Hypothalamus (tissue), 51 donors: ENCODE results near the gene GAPDH.
"Not testable (repeated sequence)": the region's sequence is repeated elsewhere in the genome, so short reads cannot be mapped to it uniquely, and the experiment has no call there.

Source experiments
- DNase-seq, 51 donors: peaks; one replicate each; lab custom pipeline; 2025; lab: John Stamatoyannopoulos, UW

Gene GAPDH

DNA sequence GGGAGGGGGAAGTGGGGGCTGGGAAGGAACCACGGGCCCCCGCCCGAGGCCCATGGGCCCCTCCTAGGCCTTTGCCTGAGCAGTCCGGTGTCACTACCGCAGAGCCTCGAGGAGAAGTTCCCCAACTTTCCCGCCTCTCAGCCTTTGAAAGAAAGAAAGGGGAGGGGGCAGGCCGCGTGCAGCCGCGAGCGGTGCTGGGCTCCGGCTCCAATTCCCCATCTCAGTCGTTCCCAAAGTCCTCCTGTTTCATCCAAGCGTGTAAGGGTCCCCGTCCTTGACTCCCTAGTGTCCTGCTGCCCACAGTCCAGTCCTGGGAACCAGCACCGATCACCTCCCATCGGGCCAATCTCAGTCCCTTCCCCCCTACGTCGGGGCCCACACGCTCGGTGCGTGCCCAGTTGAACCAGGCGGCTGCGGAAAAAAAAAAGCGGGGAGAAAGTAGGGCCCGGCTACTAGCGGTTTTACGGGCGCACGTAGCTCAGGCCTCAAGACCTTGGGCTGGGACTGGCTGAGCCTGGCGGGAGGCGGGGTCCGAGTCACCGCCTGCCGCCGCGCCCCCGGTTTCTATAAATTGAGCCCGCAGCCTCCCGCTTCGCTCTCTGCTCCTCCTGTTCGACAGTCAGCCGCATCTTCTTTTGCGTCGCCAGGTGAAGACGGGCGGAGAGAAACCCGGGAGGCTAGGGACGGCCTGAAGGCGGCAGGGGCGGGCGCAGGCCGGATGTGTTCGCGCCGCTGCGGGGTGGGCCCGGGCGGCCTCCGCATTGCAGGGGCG is at the start of gene GAPDH:
Gene GAPDH, plus strand, starts transcription at position 595 of the 772 bp plus-strand sequence. CDS start 316 bp downstream, outside the sequence.
- peak; percentile 78 to 98 (median 95) for DNase-seq

DNA sequence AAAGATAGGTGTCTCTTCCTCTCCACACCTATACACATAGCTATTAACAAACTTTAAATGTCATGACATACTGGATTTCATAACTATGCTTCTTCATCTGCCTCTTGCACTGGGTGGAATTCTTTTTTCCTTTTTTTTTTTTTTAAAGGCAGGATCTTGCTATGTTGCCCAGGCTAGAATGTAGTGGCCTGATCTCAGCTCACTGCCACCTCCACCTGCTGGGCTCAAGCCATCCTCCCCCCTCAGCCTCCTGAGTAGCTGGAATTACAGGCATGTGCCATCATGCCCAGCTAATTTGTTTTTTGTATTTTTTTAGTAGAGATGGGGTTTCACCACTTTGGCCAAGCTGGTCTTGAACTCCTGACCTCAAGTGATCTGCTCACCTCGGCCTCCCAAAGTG is 46.1 kb upstream of the GAPDH start:
- no peak for DNase-seq

DNA sequence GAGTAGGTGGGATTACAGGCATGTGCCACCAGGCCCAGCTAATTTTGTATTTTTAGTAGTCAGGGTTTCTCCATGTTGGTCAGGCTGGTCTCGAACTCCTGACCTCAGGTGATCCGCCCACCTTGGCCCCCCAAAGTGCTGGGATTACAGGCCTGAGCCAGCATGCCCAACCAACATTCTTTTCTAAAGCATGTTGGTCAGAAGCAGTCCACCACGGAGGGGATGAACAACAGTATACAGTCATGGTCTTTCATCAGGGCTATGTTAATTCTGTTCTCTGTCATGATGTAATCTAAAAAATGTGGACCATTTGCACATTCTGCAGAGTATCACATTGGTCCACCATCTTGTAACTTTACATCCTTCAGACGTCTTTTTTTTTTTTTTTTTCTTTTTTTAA is 44.9 kb upstream of the GAPDH start:
- DNase-seq, result no peak

DNA sequence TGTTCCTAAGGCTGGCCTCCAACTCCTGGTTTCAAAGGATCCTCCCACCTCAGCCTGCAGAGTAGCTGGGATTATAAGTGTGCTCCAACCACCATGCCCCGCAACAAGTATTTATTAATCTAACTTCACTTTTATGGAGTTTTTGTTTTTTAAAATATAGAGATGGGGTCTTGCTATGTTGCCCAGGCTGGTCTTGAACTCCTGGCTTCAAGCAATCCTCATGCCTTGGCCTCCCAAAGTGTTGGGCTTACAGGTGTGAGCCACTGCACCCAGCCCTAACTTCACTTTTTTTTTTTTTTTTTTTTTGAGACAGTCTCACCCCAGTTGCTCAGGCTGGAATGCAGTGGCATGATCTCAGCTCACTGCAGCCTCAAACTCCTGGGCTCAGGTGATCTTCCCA is 43.6 kb upstream of the GAPDH start:
- DNase-seq, result not testable (repeated sequence)

DNA sequence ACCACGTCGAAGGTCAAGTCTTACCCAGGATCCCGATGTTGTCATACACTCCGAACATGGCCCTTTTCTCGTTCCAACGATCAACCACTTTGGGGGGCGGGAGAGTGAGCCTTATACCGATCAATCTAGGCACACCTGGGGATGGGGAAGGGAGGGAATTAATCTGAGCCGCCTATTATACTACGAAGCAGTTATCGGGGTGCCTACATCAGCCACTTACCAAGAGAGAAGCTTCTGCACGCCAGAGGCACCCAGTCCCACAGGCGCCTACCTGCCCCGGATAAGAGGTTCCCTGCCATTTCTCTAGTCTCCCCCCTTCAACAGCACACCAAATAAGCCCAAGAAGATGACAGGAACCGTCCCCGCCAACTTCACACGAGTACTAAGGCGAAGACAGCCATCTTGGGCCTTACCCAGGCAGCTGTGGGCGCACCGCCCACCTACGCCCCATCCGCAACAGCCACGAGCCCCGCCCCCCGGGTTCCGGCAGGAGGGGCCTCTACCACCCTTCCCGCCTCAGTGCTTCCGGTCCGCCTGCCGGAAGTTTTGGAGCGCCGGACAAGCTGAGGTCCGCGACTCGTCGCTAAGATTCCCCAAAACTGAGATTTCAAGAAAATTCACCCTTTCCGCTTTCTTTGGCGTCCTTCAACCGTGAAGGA is 41.4 kb upstream of the GAPDH start, which contains the start of gene MRPL51:
Gene MRPL51, minus strand, starts transcription at position 425 of the 659 bp plus-strand sequence. Its CDS starts 126 bp downstream, at position 299.
- DNase-seq, result peak; percentile 34 to 97 (median 91)

DNA sequence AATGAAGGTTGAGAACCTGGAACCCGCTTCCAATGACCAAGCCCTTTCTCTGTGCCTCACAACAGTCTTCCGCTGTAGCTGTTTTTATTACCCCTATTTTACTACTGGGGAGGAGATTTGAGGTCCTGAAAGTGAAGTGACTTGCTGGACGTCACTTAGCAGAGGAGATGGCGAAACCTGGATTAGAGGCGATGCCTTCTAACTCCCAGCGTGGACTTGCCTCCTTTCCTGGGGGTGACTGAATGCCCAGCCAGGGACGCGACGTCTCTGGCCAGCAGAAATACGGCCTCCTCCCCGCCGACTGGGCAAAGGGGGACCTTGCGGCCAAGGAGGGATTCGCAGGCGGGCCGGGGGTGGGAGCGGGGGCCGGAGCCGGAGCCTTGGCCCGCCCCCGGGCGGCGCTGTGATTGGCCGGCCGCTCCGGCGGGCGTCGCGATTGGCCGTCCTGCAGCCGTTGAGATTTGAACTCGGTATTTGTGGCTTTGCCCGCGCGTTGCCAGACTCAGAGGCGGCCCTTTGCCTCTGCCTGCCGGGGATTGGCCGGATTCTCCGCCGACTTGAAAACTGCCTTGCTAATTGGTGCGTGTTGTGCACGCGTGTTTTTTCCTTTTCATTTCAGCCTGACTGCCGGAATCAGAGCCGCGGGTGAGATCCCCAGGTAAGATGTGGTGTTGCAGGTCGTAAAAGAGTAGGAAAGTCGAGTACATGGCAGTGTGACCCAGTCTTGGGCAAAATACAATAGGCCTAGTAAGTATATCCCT is 40.6 kb upstream of the GAPDH start, which contains the start of gene NCAPD2:
Gene NCAPD2, plus strand, starts transcription at position 606 of the 761 bp plus-strand sequence. CDS start 997 bp downstream, outside the sequence.
- peak; percentile 48 to 98 (median 92) for DNase-seq

DNA sequence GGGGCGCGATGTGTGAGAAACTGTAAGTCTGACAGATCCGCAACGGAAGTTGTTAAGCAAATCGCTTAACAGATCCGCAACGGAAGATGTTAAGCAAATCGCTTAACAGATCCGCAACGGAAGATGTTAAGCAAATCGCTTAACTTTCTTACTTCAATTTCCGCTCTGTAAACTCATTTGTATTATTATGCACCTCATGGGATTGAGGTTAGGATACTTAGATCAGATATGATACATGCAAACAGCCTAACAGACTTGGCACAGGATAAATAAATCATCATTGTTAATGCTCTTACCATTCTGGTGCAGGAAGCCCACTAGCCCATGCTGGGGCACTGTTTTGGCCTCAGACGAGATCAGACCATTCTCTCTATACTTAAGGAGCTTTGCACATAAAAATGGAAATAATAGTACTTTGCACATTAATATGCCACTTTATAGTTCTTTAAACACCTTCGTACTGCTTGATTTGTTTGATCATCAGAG is 40.0 kb upstream of the GAPDH start:
- no peak for DNase-seq

DNA sequence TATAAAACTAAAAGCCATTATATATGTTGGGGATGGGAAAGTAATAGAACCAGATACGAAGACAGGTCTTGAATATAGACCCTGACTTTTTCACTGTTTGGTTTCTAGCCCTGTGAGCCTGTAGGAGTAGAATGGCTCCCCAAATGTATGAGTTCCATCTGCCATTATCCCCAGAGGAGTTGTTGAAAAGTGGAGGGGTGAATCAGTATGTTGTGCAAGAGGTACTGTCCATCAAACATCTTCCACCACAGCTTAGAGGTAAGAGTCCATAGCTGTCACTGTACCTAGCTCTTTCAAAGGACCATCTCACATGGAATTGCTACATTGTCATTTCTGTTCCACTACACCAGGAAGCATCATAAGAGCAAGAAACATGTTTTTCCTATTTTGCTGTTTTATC is 39.3 kb upstream of the GAPDH start:
- no peak for DNase-seq

DNA sequence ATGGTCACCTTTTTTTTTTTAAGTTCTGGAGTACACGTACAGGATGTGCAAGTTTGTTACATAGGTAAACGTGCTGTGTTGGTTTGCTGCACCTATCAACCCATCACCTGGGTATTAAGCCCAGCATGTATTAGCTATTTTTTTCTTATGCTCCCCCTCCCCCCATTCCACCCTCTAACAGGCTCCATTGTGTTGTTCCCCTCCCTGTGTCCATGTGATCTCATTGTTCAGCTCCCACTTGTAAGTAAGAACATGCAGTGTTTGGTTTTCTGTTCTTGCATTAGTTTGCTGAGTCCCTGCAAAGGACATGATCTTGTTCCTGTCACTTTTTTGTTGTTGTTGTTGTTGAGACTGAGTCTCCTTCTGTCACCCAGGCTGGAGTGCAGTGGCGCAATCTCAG is 37.0 kb upstream of the GAPDH start:
- peak in 19 of 51 donors; percentile 1 to 30 (median 12) for DNase-seq

DNA sequence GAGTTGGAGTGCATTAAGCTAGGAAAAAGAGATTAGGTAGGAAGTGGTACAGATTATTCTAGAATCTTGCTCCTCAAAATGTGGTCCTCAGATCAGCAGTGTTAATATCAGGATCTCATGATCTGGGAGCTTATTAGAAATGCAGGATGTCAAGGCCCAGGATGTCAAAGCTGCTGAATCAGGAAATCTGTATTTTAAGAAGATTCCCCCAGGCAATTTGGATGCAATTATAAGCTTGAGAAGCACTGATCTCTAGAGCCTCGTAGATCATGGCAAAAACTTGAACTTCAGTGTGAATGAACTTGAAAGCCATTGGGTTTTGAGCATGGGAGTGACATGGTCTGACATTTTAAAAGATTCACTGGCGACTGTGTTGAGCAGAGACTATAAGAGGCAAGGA is 33.9 kb upstream of the GAPDH start:
- no peak for DNase-seq

DNA sequence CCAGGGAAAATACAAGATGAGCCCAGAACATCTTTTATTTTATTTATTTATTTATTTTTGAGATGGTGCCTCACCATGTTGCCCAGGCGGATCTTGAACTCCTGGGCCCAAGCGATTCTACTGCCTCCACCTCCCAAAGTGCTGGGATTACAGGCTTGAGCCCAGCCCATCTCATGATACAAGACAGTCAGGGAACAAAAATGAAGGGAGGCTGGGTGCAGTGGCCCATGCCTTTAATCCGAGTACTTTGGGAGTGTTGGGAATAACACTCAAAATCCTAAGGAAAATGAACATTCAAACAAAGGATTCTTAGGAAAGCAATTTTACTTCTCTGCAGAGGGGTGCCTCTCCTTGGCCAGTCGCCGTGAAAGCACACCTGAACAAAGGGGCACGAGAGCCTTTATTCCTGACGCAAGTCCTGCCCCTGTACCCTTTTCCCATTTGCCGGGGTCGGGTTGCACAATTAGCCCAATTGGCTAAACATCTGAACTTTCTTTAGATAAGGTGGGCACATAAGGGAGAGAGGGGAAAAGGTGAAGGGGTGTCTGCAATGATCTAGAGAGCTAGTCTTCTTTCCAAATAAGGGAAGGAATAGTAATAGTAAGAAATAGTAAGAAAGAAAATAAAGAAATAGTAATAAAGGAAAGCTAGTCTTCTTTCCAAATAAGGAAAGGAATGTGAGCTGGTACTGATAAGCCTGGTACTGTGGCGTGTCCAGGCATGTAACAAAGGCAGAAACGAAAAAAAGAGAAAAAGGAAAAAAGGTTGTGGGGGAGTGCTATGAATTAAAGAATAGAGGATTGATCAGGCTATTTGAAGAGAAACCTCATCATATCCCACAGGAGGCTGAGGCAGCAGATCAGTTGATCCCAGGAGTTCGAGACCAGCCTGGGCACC is 27.0 kb upstream of the GAPDH start:
- DNase-seq, result no peak

DNA sequence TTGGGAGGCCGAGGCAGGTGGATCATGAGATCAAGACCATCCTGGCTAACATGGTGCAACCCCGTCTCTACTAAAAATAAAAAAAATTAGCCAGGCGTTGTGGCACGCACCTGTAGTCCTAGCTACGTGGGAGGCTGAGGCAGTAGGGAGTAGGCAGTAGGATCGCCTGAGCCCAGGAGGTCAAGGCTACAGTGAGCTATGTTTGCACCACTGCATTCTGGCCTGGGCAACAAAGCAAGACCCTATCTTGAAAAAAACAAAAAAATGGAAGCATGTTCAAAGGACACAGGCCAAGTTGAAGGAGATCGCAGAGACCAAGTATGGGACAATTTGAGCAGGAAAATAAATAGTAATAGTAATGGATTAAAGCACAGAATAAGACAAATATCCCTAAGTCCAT is 26.2 kb upstream of the GAPDH start:
- no peak for DNase-seq

DNA sequence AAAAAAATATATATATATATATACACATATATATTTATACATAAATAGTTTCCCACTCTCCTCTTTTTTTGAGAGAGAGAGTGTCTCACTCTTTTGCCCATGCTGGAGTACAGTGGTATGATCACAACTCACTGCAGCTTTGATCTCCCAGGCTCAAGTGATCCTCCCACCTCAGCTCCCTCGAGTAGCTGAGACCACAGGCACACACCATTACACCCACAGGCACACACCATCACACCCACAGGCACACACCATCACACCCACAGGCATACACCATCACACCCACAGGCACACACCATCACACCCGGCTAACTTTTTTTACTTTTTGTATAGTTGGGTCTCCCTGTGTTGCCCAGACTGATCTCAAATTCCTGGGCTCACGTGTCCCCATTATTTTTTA is 14.1 kb upstream of the GAPDH start:
- no peak for DNase-seq

DNA sequence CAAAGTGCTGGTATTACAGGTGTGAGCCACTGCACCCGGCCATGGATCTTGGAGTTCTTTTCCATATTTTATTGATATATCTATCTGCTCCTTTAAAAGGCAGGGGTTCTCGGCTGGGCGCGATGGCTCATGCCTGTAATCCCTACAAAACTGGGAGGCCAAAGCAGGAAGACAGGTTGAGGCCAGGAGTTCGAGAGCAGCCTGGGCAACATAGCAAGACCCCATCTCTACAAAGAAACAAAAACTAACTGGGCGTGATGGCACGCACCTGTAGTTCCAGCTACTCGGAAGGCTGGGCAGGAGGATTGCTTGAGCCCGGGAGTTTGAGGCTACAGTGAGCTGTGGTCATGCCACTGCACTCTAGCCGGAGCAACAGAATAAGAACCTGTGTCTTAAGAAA is 12.1 kb upstream of the GAPDH start:
- no peak for DNase-seq

DNA sequence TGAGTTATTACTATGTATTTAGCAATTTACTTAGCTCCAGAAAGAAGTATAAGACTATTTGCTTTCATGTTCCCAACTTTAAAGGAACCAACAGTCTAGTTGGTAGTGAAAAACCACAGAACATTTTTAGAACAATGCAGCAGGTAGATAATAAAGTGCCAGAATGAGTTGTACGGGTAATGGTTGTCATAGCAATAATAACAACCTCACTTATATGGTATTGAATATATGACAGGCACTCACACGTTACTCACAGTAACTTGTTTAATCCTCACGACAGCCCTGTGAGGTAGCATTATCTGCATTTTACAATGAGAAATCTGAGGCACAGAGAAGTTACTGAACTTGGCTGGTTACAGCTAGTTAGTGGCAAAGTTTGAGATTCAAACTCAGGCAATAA is 10.6 kb upstream of the GAPDH start:
- DNase-seq, result no peak

DNA sequence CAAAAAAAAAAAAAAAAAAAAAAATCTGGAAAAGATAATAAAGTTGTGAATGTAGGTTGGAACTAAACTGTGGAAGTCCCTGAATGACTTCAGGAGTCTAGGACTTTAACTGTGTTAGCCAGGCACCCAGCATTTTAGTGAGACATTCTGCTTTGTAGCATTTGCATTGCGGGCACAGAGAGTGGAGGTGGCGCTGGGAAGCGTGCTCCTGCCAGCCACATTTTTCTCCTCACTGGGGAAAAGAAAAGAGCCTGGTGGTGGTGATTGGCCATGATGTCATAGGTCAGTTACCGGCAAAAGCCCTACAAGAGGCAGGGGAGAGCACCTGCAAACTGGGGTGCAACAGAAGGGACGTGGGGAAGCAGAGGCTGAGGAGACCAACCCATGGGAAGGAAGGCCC is 9.7 kb upstream of the GAPDH start:
- peak in 1 of 51 donors; percentile 12 for DNase-seq

DNA sequence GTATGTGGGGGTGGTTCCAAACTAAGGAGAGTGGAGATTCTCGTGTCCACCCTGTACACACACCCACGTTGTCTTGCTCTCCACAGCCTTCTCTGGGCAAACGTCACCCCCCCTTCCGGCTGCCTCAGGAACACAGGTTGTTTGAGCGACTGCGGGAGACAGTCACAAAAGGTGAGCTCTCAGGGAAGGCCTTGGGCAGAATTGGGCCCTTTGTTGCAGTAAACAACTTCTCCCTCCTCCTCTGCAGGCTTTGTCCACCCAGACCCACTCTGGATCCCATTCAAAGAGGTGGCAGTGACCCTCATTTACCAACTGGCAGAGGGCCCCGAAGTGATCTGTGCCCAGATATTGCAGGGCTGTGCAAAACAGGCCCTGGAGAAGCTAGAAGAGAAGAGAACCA is 8.1 kb upstream of the GAPDH start:
- no peak for DNase-seq

DNA sequence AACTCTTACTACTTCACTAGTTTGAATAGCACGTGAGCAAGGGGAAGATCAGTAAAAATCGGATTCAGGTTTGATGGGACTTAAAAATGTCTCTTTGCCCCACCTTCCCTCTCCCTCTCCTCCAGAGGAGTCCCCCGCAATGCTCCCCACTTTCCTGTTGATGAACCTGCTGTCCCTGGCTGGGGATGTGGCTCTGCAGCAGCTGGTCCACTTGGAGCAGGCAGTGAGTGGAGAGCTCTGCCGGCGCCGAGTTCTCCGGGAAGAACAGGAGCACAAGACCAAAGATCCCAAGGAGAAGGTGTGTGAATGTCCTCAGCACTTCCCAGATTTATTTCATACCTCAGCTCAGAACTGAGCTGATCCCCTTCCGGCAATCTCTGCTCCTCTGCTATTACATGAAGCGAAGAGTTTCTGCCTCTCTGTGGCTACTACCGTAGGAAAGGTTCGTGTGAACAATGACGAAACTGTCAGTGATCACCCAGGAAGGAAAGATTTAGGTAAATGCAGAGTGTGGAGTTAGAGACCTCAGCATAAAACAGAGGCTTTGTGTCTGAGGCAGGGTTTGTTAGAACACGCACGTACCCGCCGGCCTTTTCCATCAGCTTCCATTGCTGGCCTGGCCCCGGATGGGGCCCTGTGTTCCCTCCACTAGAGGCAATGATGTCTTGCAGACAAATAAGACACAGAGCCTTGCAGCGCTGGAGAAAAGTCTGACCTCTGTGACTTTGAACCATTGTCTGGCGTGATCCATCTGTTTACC is 7.4 kb upstream of the GAPDH start:
- no peak for DNase-seq

DNA sequence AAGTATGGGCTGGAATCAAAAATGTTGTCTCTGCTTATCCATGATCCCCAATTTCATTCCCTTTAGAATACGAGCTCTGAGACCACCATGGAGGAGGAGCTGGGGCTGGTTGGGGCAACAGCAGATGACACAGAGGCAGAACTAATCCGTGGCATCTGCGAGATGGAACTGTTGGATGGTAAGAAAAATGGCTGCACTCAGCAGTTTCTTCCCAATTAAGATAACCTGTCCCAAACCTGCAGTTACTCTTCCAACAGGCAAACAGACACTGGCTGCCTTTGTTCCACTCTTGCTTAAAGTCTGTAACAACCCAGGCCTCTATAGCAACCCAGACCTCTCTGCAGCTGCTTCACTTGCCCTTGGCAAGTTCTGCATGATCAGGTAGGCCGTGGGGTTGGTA is 6.6 kb upstream of the GAPDH start:
- no peak for DNase-seq
